Measurements from ENCODE around the gene OXCT1.

The OXCT1 gene

GRCh38 chr5:41843456-41844370 lies 26.5 kb downstream of the OXCT1 start (continued):
- TF ChIP-seq ZNF530 (tag by site-specific recombination; IDR thresholded peaks at IDR 0.05; ENCODE audit: low read depth) (no peak), ZNF248 (tag by site-specific recombination; IDR thresholded peaks at IDR 0.05) (no peak), ZNF747 (tag by site-specific recombination; IDR thresholded peaks at IDR 0.05) (no peak), SETDB1 (IDR thresholded peaks at IDR 0.05; ENCODE audit: insufficient read length, low read length) (no peak), ZNF677 (tag by site-specific recombination; IDR thresholded peaks at IDR 0.05) (no peak), BCL11A (tag by site-specific recombination; IDR thresholded peaks at IDR 0.05; ENCODE audit: low read depth) (no peak), HOXD13 (CRISPR knock-in tag; IDR thresholded peaks at IDR 0.05; ENCODE audit: borderline replicate concordance) (no peak), GLI2 (tag by site-specific recombination; IDR thresholded peaks at IDR 0.05; ENCODE audit: borderline replicate concordance, low read depth) (no peak), ZNF610 (tag by site-specific recombination; IDR thresholded peaks at IDR 0.05; ENCODE audit: borderline replicate concordance) (no peak), ZBTB7A (tag by site-specific recombination; IDR thresholded peaks at IDR 0.05; ENCODE audit: low read depth) (no peak), ZNF792 (tag by site-specific recombination; IDR thresholded peaks at IDR 0.05) (no peak), ZNF768 (tag by site-specific recombination; IDR thresholded peaks at IDR 0.05) (no peak), ZNF654 (tag by site-specific recombination; IDR thresholded peaks at IDR 0.05; ENCODE audit: low read depth) (peak; percentile 95), ZSCAN30 (tag by site-specific recombination; IDR thresholded peaks at IDR 0.05) (0 out of 2 replicates have a peak, but pooled peaks have one; percentile 49), OVOL3 (tag by site-specific recombination; IDR thresholded peaks at IDR 0.05) (no peak), TSHZ1 (tag by site-specific recombination; IDR thresholded peaks at IDR 0.05; ENCODE audit: borderline replicate concordance) (no peak), ZNF830 (tag by site-specific recombination; IDR thresholded peaks at IDR 0.05; ENCODE audit: low read depth) (no peak), ZNF660 (tag by site-specific recombination; IDR thresholded peaks at IDR 0.05) (peak; percentile 43; the same call in 1 of the 2 replicates), YY1 (tag by site-specific recombination; IDR thresholded peaks at IDR 0.05) (peak; percentile 68; the same call in 1 of the 2 replicates), ZNF416 (tag by site-specific recombination; IDR thresholded peaks at IDR 0.05) (no peak), ZNF266 (tag by site-specific recombination; IDR thresholded peaks at IDR 0.05; ENCODE audit: low read depth) (no peak), GLI4 (tag by site-specific recombination; IDR thresholded peaks at IDR 0.05) (no peak), ZNF26 (tag by site-specific recombination; IDR thresholded peaks at IDR 0.05) (no peak), ZNF623 (tag by site-specific recombination; IDR thresholded peaks at IDR 0.05) (no peak)
- TF ChIP-seq, protein P1, sequence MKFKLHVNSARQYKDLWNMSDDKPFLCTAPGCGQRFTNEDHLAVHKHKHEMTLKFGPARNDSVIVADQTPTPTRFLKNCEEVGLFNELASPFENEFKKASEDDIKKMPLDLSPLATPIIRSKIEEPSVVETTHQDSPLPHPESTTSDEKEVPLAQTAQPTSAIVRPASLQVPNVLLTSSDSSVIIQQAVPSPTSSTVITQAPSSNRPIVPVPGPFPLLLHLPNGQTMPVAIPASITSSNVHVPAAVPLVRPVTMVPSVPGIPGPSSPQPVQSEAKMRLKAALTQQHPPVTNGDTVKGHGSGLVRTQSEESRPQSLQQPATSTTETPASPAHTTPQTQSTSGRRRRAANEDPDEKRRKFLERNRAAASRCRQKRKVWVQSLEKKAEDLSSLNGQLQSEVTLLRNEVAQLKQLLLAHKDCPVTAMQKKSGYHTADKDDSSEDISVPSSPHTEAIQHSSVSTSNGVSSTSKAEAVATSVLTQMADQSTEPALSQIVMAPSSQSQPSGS (tag by site-specific recombination; IDR thresholded peaks at IDR 0.05; ENCODE audit: low read depth): no peak
- TF ChIP-seq, protein P2, sequence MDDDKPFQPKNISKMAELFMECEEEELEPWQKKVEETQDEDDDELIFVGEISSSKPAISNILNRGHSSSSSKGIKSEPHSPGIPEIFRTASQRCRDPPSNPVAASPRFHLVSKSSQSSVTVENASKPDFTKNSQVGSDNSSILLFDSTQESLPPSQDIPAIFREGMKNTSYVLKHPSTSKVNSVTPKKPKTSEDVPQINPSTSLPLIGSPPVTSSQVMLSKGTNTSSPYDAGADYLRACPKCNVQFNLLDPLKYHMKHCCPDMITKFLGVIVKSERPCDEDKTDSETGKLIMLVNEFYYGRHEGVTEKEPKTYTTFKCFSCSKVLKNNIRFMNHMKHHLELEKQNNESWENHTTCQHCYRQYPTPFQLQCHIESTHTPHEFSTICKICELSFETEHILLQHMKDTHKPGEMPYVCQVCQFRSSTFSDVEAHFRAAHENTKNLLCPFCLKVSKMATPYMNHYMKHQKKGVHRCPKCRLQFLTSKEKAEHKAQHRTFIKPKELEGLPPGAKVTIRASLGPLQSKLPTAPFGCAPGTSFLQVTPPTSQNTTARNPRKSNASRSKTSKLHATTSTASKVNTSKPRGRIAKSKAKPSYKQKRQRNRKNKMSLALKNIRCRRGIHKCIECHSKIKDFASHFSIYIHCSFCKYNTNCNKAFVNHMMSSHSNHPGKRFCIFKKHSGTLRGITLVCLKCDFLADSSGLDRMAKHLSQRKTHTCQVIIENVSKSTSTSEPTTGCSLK (tag by site-specific recombination; IDR thresholded peaks at IDR 0.05): no peak

All from HEK293 (cell line).